HG02970 (cell line): ENCODE results near the gene TRPV3.
"Not testable (repeated sequence)": the region's sequence is repeated elsewhere in the genome, so short reads cannot be mapped to it uniquely, and the experiment has no call there.

Source experiments
- ATAC-seq: cut with Tn5 transposase; IDR thresholded peaks from one replicate; pipeline ENCODE4 v1.9.1; 2021; ENCODE audit warnings: mild to moderate bottlenecking, moderate library complexity, moderate number of reproducible peaks; ENCODE audit not compliant: unreplicated experiment, low FRiP score

Gene TRPV3

GRCh38 chr17:3527896-3528295, 29.7 kb downstream of the TRPV3 start:
- no peak for ATAC-seq

GRCh38 chr17:3527468-3527867, 30.1 kb downstream of the TRPV3 start:
- no peak for ATAC-seq

GRCh38 chr17:3526971-3527370, 30.6 kb downstream of the TRPV3 start:
- ATAC-seq, result no peak

- ATAC-seq, result no peak
These were observed 31.1 kb downstream of the TRPV3 start for GRCh38 chr17:3526491-3526890.

GRCh38 chr17:3524024-3524423, 33.6 kb downstream of the TRPV3 start:
- ATAC-seq, result no peak

- not testable (repeated sequence) for ATAC-seq
These were observed 38.1 kb downstream of the TRPV3 start for GRCh38 chr17:3519472-3519871.

- no peak for ATAC-seq
These were observed 42.7 kb downstream of the TRPV3 start for GRCh38 chr17:3514873-3515272.

GRCh38 chr17:3514167-3514566, 43.4 kb downstream of the TRPV3 start:
- ATAC-seq, result not testable (repeated sequence)

GRCh38 chr17:3513305-3514035, 44.1 kb downstream of the TRPV3 start:
- no peak for ATAC-seq

- no peak for ATAC-seq
These were observed 45.0 kb downstream of the TRPV3 start for GRCh38 chr17:3512505-3513171.

GRCh38 chr17:3511852-3512504, 45.6 kb downstream of the TRPV3 start:
- no peak for ATAC-seq

- no peak for ATAC-seq
These were observed 47.5 kb downstream of the TRPV3 start for GRCh38 chr17:3510090-3510489.

GRCh38 chr17:3507869-3508268, 49.7 kb downstream of the TRPV3 start:
- ATAC-seq, result no peak

- no peak for ATAC-seq
These were observed 50.5 kb downstream of the TRPV3 start for GRCh38 chr17:3507071-3507470.

GRCh38 chr17:3506054-3506453, 51.6 kb downstream of the TRPV3 start:
- no peak for ATAC-seq

GRCh38 chr17:3505008-3505407, 52.6 kb downstream of the TRPV3 start:
- ATAC-seq, result no peak

- ATAC-seq, result no peak
These were observed 54.3 kb downstream of the TRPV3 start for GRCh38 chr17:3503285-3503684.

- no peak for ATAC-seq
These were observed 55.1 kb downstream of the TRPV3 start for GRCh38 chr17:3502466-3502865.

GRCh38 chr17:3501344-3501743, 56.3 kb downstream of the TRPV3 start:
- no peak for ATAC-seq

GRCh38 chr17:3497101-3497500, 60.5 kb downstream of the TRPV3 start:
- no peak for ATAC-seq

GRCh38 chr17:3485481-3486068, 72.0 kb downstream of the TRPV3 start:
- no peak for ATAC-seq
